ENCODE measurements around the gene C20orf202.

The C20orf202 gene

DNA sequence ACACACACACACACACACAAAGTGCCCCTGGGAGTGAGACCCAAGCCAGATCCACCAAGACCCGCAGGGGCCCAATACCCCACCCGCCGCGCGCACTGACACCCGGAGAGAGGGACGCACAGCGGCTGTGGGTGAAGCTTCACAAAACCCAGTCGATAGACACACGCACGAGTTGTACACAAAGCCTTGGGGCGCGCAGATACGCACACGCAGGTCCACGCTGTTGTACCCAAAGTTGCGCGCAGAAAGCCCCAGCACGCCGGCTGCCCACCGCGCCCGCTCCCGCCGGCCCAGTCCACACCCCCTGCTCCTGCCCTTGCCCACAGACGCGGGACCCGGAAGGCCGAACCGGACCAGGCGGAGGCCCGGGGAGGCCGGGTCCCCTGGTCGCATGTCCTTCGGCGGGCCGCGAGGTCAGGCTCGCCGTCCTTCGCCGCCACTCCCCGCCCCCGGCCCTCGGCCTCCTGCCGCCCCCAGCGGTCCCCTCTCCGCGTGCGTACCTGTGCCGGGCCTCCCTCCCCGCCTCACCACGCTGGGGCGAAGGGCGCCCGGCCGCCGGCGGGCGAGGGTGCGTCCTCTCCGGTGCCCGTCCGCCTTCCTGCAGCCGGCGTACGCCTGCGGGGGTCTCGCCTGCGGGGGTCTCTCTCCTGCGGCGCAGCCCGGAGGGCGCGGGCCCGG is 18.5 kb upstream of the C20orf202 start, which contains the start of gene TMEM74B:
TMEM74B (minus strand) TSS at position 344 of the 678 bp plus-strand sequence. CDS start 1,180 bp downstream, outside the sequence.
- no peak for DNase-seq (ENCODE audit: low read depth)

DNA sequence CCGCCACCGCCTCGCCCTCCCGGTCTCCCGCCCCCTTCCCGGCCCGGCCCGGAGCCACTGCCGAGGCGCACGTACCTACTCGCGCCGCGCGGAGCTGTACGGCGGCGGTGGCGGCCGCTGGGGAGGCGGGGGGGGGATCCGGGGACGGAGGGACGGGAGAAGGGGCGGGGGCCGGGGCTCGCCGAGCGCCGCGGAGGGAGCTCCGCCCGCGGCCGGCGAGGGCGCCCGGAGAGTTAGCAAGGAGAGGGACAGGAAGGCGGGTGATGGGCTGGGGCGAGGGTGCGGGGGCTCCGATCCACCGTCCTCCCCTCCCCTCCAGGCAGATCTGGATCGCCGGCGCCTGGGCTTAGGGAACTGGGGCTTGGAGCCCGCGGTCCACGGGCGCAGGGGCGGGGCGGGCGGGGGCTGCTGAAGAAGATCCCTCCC is 17.9 kb upstream of the C20orf202 start:
- DNase-seq (ENCODE audit: low read depth), result no peak

DNA sequence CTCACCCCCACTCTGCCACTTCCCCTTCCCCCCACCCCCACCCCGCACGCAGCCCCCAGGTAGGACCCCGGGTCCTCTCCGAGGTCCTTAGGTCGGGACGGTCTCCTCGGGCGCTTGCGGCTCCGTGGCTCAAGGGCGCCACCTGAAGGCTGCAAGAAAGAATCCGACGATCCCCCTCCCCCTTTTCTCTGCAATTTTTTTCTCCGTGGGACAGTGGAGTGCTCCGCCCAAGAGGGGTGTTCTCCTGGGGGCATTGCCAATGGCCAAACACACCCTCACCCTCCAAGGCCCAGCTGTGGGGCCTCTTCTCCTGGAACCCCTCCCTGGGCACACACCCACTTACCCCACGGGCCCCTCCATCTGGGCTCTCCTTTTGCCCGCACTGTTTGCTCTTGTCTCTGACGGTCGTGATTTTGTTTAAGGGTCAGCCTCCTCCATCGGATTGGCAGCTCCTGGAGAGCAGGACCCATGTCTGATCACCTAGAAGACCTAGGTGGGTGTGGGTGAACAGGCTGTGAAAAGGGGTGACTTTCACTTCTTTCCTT is 17.4 kb upstream of the C20orf202 start:
- DNase-seq (ENCODE audit: low read depth), result no peak

DNA sequence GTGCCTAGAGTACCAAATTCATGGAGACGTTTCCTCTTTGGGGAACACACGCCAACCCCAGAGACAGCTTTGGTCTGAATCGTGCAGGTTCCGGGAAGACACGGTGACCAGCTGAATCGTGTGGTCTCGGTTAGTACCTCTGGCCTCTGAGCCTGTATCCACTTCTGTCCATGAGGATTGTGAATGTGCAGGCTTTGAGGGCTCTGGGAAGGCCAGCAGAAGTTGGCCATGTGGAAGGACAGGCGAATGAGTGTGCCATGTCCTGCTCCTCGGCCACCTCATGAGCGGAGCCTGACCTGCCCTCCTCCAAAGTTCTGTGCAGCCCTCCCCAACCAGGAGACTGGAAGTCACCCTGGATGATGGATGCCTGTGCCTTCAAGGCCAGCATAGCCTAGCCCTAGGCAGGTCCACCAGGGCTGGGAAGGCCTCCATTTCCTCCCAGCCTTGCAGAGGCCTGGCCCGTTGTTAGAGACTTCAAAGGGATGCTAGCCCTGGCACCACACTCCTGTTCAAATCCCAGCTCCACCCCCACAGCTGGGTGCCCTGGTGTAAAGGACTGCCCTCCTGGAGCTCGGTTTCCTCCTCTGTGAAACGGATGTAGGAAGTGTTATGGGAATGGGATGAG is 16.8 kb upstream of the C20orf202 start:
- DNase-seq (ENCODE audit: low read depth), result no peak

DNA sequence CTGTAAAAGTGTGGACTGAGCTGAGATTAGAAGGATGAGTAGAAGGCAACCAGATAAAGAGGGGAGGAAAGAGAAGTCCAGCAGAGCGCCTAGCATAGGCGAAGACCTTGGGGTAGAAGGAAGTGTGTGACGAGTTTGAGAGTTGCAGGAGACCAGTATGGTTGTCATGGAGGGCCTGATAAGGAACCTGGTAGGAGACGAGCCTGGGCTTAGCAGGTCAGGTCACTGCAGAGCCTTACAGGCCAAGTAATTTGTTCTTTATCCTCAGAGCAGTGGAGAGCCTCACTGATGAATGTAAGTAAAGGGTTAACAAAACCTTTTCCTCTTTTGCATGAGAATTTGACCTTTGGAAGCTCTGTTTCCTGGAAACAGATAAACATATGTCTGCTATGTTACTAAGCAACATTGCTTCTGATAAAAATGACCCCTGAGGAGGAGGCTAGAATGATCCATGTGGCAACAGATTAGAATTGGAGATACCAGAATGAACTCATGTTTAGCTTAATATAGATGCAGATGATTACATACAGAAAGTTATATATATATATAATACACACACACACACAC is 15.6 kb upstream of the C20orf202 start:
- no peak for DNase-seq (ENCODE audit: low read depth)

DNA sequence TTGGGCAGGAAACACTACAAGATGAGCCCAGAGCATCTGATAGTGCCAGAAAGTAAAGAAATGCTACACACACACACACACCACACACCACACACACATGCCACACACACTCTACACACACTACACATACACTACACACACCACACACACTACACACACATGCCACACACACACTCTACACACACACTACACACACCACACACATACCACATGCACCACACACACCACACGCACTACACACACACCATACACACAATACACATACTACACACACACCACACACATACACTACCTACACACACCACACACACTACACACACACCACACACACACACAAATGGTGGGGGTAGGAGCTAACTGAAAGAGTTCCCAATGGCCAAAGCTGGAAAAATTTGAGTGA is 14.9 kb upstream of the C20orf202 start:
- DNase-seq (ENCODE audit: low read depth), result no peak

DNA sequence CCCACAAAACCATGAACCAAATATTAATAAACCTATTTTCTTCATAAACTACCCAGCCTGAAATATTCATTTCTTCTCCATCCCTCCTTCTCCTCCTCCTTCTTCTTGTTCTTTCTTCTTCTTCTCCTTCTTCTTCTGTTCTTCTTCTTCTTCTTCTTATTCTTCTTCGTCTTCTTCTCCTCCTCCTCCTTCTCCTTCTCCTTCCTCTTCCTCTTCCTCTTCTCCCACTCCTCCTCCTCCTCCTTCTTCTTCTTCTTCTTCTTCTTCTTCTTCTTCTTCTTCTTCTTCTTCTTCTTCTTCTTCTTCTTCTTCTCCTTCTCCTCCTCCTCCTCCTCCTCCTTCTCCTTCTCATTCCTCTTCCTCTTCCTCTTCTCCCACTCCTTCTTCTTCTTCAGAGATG is 13.4 kb upstream of the C20orf202 start:
- no peak for DNase-seq (ENCODE audit: low read depth)

DNA sequence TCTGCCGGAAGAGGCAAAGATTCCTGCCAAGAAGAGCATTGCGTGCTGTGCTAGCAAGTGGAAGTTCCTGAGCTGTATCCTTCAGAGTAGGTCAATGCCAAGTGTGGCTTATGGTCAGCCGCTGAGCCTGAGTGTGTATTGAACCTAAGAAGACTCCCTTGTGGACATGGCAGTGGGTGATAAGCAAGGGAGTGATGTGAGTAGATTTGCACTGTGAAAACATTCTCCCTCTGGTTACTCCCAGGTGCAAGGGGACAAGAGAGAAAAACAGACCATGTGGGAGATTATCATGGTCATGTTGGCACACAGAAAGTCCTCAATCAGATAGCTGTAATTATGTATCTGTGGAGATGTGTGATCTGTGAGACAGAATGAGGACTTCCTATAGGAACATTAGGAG is 12.4 kb upstream of the C20orf202 start:
- DNase-seq (ENCODE audit: low read depth), result no peak

DNA sequence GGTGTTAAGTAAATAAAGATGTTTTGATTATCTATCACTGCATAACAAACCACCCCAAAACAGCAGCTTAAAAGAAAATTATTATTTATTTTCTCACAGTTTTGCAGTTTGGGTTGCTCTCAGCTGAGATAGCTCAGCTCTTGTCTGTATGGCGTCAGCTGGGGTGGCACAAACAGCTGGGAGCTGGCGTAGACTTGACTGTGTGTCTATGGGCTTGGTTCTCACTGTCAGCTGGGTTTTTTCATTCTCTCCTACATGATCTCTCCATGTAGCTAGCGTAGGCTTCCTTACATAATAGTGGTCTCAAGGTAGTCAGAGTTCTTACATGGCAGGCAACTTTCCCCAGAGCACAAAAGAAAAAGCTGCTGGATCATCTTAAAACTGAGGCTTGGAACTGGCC is 12.0 kb upstream of the C20orf202 start:
- DNase-seq (ENCODE audit: low read depth), result no peak

DNA sequence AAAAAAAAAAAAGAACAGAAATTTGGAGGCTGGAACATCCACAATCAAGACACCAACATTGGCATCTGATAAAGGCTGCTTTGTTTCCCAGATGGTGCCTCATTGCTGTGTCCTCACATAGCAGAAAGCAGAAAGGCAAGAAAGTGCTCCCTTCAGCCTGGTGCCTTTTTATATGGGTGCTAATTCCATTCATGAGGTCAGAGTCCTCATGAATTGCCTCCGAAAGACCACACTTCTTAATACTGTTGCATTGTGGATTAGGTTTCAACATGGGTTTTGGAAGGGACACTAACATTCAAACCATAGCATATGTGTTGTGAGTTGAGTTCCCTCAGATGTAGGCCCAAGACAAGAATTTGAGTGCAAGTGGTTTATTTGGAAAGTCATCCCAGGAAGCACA is 8.0 kb upstream of the C20orf202 start:
- DNase-seq (ENCODE audit: low read depth), result no peak

DNA sequence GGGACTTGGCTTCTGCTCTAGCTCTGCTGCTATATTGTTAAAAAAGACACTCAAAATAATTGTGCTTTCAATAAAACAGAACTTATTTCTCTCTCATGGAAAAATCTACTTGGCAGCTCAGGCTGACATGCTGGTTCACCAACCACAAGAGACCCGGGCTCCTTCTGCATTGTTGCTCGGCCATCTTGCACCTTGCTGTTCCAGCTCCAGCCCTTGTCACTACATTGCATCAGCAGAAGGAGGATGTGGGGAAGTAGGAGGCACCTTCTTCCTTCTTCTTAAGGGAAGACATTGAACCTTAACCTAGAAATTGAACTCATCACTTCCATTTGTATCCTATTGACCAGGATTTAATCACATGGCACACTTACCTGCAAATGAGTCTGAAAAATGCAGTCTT is 6.6 kb upstream of the C20orf202 start:
- DNase-seq (ENCODE audit: low read depth), result no peak

DNA sequence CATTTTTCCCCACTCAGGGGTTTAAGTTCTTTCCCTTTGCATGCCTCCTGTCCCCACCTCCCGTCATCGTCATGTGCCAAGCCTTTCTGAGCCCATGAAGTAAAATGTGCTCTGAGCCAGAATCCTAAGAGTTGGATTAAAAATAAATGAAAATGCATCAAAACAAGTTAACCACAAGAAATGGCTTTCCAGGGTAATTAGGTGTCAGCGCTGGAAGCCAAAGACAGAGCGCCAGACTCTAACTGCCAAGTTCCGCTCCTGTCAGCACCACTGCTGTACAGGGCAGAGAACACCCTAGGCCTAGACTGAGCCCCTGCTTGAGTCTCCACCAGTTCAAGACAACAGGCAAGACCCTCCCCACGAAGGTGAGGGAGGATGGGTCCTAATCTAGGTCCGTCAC is 5.5 kb upstream of the C20orf202 start:
- DNase-seq (ENCODE audit: low read depth), result no peak

DNA sequence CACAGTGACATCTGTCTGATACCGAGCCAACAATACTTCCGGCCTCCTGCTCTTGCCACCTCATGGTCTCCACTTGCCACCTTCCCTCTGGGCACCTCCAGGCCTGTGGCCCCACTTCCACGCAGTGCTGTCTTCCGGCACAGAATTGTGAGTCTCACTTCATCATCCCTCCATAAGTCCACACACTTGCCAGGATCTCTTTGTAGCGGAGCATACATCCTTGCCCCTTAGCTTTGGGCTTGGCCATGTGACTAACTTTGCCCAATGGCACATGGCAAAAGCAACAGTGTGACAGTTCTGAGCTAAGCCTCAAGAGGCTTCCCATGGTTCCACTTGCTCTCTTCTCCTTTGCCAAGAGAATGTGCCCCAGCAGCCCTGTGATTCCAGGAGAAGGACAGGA is 4.5 kb upstream of the C20orf202 start:
- DNase-seq (ENCODE audit: low read depth), result no peak

DNA sequence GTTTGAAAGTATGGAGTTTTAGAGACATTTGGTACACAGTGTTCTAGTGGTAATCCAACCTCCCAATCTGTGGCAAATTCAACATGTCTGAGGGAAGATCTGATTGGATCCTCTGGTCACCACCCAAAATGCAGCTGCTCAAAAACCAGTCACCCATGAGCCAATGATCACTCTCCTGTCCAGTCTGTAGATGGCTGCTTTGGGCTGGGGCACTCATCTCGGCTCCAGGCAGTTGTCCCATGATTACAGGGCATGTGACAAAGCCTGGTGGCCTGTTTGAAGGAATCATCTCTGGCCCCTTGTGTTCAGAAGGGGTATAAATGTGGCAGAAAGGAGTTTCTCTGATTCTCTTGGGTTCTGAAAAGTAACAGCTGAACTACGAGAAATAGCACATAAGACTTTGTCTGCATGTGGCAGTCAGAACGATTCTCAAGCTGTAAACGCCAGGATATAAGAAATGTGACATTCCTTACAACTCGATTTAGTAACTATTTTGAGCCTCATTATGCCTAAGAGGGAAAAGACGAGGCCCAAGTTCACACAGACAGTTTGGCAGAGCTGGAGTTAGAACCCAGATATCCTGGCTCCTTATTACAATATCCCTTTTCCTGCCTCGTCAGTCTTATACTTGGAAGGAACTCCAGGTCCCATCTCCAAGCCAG is 3.9 kb upstream of the C20orf202 start:
- no peak for DNase-seq (ENCODE audit: low read depth)

DNA sequence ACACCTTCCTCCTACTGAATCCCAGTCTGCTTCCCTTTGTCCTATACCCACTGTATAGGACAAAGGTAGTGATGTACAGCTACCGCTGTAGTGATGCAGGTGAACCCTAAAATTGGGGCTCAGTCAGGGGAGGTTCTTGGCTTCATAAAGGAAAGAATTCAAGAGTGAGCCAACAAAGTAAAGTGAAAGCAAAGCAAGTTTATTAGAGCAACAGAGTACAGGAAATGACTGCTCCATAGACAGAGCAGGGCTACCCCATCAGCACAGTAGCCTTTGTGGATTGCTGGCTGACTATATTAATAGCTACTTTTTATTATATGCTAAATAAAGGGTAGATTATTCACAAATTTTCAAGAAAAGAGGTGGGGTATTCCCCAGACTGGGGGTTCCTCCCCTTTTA is 3.3 kb upstream of the C20orf202 start:
- no peak for DNase-seq (ENCODE audit: low read depth)

DNA sequence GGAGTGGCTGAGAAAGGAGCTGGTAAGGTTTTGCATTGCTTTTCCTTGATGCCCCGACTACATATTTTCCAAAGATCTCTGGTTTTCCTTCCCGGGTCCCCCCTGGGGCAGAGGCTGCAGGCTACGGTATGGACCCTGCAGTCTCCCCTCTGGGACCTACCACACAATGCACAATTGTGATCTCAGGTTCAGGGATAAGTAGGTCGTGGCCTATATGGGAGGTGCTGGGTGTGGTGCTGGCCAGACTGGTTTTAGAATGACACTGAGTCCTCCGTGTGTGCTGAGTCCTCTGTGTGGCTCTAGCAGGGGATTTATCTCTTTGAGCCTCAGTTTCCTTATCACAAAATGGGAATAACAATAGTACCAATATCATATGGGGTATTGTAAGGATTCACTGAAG is 376 bp downstream of the C20orf202 start:
- DNase-seq (ENCODE audit: low read depth), result no peak

DNA sequence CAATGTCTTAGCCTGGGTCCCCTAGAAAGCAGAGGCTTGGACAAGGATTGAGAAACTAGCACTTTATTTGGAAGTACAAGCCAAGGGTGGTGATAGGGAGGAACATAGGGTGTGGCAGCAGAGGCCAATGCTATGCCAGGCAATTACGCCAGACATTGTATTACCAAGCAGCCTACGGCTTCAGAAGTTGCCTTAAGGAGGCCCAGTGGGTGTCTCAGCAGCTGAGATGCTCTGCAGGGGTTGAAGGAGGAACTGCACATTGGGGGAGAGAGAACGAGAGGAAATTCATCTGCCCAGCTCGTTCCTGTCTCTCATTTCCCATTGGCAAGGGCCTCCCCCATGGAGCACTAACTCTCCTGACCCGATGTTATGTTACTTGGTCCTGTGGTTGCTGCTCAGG is 859 bp downstream of the C20orf202 start:
- DNase-seq (ENCODE audit: low read depth), result no peak

DNA sequence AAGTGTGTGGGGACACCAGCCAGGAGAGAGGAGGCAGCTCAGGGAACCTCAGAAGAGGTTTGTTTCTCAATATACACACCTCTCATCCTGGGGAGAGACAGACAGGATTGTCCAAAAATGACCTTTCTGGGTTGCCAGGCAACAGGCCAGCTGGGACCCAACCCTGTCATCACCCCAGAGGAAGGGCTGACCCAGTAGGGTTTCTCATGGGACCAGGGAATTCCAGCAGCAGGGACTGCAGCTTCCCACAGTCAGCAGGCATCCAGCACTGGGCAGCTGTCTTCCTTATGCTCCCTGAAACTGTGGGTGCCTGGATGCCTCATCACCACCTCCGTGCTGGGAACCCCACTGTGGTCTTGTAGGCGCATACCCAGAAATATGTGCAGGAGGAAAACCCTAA is 1.3 kb downstream of the C20orf202 start:
- DNase-seq (ENCODE audit: low read depth), result no peak

DNA sequence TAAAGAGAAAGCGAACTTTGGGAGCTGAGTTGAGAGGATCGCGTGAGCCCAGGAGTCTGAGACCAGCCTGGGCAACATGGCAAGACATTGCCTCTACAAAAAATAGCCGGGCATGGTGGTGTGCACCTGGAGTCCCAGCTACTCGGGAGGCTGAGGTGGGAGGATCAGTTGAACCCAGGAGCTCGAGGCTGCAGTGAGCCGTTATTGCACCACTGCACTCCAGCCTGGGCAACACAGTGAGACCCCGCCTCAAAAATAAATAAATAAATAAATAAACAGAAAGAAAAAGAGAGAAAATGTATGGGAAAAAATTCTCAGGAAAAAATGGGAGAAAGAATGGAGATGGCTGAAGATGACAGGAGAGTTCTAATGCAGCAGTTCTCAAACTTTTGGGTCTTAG is 2.5 kb downstream of the C20orf202 start:
- no peak for DNase-seq (ENCODE audit: low read depth)

DNA sequence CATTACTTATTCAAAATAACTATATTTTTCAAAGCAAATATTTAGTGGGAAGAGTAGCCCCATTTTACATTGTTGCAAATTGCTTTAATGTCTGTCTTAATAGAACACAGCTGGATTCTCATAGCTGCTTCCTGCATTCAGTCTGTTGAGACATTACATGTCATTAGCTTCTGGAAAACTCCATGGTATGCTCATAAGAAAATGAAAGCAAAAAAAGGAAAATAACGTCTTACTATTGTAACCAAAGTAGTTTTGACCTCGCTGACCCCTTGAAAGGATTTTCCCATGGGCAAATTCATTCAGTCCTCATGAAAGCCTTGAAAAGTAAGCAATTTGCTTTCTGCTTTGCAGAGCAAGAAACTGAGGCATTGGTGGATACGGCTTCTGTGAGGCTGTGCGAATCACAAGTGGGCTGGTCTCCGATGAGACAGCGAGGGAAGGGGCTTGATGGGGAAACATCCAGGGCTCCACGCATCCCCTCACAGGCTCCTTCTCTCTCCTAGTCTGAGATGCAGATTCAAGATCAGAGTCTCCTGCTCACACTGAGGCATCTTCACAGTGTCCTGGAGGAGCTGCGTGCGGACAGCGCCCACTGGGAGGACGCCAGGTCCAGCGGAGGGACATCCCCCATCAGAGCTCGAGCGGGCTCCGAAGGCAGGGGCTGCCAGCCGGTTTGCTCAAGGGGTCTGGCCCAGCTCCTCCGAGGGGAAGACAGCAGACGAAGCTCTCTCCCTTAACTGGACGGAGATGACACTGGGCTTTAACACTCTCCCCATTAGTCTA is 3.3 kb downstream of the C20orf202 start:
- DNase-seq (ENCODE audit: low read depth), result no peak

DNA sequence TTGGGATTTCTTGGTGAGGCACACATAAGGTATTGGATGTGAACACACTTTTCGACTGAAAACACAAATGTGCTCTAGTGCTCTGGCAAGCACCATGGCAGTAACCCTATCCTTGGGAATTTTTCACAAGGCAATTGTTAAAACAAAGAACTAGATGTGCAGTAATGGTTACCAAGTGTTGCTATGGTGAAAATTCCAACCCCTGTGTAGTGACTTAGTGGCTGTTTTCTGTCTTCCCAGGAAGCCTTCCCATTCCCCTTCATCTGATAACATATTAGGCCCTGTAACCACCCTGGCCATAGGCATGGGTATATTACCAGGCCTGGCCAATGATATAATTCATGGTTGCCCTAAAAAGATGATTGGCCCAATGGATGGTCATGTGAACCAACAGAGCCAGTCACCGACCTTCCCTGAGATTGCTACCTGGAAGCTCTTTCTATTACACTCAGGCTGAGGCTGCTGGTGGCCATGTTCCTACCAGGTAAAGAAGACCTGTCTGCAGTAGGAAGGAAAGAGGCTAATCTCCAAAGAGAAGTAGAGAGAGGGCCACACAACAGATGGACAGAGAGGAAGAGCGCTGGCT is 4.1 kb downstream of the C20orf202 start:
- no peak for DNase-seq (ENCODE audit: low read depth)
